ENCODE measurements around the gene TOR4A.

DNA sequence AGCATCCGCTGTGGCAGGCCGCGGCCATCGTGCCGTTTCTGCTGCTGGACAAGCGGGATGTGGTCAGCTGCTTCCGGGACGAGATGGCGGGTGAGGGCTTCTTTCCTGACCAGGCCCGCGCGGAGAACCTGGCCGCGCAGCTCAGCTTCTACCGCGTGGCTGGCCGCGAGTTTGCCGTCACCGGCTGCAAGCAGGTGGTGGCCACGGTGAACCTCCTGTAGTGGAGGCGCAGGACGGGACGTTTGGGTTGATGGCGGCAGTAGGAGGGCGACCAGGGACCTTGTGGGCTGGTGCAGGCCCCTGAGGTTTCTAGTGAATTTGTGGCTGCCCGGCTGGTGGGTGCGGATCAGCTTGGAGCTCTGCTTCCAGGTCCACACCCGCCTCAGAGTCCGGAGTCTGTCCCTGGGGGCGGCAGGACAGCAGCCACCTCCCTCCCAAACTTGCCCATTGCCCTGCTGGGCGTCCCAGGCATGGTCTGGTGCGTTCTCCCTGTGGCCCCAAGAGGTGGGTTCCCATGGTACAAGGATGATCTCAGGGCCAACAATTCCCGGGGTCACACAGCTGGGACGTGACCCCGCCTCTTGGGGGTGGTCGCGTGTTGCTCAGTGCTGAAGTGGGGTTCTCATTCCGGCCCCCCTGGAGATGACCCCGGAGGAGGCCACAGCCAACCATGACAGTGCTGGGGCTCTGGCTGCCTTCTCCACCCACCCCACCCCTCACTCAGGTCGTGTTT, 2.4 kb downstream of the TOR4A start:
- TF ChIP-seq PPARA (CRISPR knock-in tag; IDR thresholded peaks at IDR 0.05; ENCODE audit: borderline replicate concordance): no peak
- TF ChIP-seq, protein P1, sequence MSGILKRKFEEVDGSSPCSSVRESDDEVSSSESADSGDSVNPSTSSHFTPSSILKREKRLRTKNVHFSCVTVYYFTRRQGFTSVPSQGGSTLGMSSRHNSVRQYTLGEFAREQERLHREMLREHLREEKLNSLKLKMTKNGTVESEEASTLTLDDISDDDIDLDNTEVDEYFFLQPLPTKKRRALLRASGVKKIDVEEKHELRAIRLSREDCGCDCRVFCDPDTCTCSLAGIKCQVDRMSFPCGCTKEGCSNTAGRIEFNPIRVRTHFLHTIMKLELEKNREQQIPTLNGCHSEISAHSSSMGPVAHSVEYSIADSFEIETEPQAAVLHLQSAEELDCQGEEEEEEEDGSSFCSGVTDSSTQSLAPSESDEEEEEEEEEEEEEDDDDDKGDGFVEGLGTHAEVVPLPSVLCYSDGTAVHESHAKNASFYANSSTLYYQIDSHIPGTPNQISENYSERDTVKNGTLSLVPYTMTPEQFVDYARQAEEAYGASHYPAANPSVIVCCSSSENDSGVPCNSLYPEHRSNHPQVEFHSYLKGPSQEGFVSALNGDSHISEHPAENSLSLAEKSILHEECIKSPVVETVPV (CRISPR knock-in tag; IDR thresholded peaks at IDR 0.05): no peak
- no peak for TF ChIP-seq OSR1 (CRISPR knock-in tag; IDR thresholded peaks at IDR 0.05)
- no peak for TF ChIP-seq ZFP3 (CRISPR knock-in tag; IDR thresholded peaks at IDR 0.05)
- no peak for TF ChIP-seq ZFP30 (CRISPR knock-in tag; IDR thresholded peaks at IDR 0.05)
- TF ChIP-seq, protein P2, sequence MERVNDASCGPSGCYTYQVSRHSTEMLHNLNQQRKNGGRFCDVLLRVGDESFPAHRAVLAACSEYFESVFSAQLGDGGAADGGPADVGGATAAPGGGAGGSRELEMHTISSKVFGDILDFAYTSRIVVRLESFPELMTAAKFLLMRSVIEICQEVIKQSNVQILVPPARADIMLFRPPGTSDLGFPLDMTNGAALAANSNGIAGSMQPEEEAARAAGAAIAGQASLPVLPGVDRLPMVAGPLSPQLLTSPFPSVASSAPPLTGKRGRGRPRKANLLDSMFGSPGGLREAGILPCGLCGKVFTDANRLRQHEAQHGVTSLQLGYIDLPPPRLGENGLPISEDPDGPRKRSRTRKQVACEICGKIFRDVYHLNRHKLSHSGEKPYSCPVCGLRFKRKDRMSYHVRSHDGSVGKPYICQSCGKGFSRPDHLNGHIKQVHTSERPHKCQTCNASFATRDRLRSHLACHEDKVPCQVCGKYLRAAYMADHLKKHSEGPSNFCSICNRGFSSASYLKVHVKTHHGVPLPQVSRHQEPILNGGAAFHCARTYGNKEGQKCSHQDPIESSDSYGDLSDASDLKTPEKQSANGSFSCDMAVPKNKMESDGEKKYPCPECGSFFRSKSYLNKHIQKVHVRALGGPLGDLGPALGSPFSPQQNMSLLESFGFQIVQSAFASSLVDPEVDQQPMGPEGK (CRISPR knock-in tag; IDR thresholded peaks at IDR 0.05; ENCODE audit: borderline replicate concordance): no peak
- no peak for TF ChIP-seq ZNF565 (CRISPR knock-in tag; conservative IDR thresholded peaks at IDR 0.05; ENCODE audit: low read depth)
- no peak for TF ChIP-seq ISL1 (CRISPR knock-in tag; IDR thresholded peaks at IDR 0.05)
- TF ChIP-seq ARNTL (CRISPR knock-in tag; IDR thresholded peaks at IDR 0.05; ENCODE audit: borderline replicate concordance, low read depth): no peak
- TF ChIP-seq SNAI2 (CRISPR knock-in tag; IDR thresholded peaks at IDR 0.05): no peak
- no peak for TF ChIP-seq ZNF8 (CRISPR knock-in tag; IDR thresholded peaks at IDR 0.05)
- TF ChIP-seq BACH2 (CRISPR knock-in tag; IDR thresholded peaks at IDR 0.05; ENCODE audit: borderline replicate concordance): no peak
